Measurements from ENCODE around the gene SLC35E3.

The SLC35E3 gene

DNA sequence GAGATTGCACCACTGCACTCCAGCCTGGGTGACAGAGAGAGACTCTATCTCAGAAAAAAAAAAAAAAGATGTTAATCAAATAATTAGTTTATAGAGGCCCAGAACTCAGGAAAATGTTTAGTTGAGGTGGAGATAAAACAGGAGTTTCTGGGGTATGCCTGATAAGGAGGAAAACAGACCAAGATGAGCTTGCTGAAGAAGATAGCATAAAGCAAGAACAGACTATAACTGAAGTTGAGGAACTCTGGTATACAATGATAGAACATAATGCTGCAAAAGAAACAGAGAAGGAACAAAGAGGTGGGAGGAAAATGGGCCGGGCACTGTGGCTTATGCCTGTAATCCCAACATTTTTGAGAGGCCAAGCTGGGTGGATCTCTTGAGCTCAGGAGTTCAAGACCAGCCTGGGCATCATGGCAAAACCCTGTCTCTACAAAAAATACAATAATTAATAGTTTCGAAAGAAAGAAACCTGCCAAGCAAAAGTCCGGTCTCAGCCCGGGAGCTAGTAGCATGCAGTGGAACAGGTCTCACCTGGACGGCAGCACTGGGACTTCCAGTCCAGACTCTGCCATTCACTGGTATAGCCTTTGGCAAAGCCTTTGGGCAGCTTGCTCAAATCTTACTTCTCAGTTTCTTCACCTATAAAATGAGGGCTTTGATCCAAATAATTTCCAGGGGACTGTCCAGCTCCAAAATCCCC, 25.4 kb downstream of the SLC35E3 start:
- DNase-seq: no peak

- no peak for DNase-seq
Observed at GRCh38 chr12:68772714-68773113, 26.7 kb downstream of the SLC35E3 start.

DNA sequence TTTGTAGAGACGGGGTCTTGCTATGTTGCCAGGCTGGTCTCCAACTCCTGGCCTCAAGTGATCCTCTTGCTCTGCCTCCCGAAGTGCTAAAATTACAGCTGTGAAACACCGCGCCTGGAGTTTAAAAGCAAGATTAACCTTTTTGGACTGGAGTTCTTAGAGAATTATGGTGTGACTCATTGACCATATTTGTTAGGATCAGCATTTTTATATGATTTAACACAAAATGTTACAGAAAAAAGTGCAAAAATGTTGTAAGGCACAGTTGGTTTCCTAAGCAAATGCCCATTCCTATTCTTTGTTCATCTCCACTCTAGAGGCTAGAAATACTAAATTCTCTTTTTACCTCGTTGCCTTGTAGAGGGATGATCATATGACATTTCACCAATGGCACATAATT, 27.6 kb downstream of the SLC35E3 start:
- DNase-seq: no peak

- no peak for DNase-seq
Observed at GRCh38 chr12:68775121-68775630, 29.2 kb downstream of the SLC35E3 start.

DNA sequence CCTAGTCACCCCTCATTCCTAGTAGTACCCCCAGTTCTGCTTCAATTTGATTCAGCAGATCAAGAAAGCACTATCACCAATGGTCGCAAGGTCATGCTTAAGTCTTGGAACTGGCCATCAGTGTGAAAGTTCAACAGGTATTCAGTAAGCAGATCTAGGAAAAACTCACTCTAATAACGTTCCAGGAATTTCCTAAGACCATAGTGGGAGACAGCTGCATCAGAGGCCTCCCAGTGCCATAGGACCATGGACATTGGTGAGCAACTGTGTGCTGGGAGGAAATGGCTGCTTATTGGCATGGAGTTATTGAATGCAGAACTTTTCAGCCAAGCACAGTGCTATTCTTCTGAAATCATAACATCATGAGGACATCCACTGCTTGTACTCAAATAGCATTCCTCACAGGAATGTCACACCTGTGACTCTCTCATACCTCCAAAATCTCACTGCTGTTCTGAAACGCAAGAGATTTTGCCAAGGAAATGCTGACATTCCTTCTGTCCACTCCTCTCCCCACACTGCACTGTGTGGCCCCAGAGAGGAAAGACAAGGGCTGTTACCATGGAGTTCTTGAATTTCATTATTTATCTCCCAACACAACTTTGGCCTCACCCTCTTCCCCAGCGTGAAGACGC, 31.1 kb downstream of the SLC35E3 start:
- DNase-seq: no peak

GRCh38 chr12:68779280-68779679, 33.3 kb downstream of the SLC35E3 start:
- no peak for DNase-seq

GRCh38 chr12:68780731-68781130, 34.8 kb downstream of the SLC35E3 start:
- no peak for DNase-seq

- DNase-seq: no peak
Observed at GRCh38 chr12:68781728-68782127, 35.8 kb downstream of the SLC35E3 start.

DNA sequence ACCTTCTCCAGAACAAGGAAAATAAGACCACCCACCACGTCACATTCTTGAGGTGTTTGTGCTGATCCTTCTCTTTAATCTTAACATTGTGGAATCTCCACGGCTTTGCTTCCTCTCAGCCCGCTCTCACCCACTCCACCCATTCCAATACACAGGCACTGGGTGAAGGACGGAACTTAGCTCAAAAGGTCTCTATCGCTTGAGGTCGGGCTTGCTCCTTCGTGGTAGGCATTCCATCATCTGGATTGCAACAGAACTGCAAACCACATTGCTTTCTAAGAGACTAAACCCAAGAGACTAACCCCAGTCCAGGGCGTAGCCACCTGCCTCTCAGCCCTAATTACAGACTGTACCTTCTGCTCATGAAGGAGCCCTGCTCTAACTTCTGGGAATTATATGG, 38.0 kb downstream of the SLC35E3 start:
- DNase-seq: no peak

GRCh38 chr12:68785358-68785757, 39.4 kb downstream of the SLC35E3 start:
- DNase-seq: no peak

GRCh38 chr12:68785823-68786222, 39.8 kb downstream of the SLC35E3 start:
- DNase-seq: no peak

DNA sequence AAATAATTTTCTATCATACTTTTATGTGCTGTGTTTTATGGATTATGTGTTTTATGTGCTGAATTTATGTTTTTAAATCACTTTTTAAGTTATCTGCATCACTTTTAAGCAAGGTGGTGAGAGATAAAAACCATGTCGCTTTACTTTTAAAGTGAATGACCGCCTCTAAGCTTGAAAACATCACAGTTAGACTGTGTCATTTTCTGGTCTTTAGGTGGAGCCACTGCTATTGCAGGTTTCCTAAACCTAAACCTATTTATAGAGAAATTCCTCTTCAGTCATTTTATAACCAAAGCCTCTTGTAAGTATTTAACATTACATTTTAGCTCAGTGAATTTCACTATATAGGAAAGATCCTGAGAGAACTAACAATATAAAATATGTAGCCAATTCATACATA, 41.0 kb downstream of the SLC35E3 start:
- no peak for DNase-seq

DNA sequence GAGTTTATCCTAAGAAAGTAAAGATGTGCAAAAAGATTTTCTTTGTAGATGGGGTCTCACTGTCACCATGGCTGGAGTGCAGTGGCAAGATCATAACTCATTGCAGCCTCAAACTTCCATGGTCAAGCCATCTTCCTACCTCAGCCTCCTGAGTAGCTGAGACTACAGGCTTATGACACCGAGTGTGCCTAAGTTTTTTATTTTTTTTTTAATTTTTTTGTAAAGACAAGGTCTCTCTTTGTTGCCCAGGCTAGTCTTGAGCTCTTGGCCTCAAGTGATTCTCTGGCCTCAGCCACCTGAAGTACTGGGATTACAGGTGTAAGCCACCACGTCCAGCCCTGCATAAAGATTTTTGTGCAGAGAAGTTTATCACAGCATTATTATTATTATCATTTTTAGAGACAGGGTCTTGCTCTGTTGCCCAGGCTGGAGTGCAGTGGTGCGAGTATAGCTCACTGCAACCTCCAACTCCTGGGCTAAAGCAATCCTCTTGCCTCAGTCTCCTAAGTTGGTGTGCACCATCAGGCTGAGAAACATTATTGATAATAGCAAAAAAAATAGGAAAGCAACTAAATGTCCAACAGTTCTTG, 42.7 kb downstream of the SLC35E3 start:
- DNase-seq: no peak

DNA sequence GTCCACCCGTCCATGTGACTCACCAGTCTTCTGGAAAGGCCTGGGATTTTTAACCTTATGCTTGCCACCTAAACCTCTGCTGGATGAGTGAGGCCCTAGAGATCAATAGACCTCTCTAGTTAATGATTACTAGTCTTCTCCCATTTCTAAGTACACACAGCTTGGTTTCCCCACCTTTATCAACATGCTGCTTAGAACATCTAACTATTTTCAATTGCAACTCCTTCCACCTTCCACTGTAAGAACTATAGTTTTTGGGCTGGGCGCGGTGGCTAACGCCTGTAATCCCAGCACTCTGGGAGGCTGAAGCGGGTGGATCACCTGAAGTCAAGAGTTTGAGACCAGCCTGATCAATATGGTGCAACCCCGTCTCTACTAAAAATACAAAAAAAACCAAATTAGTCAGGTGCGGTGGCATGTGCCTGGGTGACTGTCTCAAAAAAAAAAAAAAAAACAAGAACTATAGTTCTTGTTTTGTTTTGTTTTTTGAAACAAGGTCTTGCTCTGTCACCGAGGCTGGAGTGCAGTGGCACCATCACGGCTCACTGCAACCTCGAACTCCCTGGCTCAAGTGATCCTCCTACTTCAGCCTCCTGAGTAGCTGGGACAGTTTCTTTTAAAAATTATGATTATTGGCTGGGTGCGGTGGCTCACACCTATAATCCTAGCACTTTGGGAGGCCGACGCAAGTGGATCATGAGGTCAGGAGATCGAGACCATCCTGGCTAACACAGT, 43.3 kb downstream of the SLC35E3 start:
- no peak for DNase-seq

DNA sequence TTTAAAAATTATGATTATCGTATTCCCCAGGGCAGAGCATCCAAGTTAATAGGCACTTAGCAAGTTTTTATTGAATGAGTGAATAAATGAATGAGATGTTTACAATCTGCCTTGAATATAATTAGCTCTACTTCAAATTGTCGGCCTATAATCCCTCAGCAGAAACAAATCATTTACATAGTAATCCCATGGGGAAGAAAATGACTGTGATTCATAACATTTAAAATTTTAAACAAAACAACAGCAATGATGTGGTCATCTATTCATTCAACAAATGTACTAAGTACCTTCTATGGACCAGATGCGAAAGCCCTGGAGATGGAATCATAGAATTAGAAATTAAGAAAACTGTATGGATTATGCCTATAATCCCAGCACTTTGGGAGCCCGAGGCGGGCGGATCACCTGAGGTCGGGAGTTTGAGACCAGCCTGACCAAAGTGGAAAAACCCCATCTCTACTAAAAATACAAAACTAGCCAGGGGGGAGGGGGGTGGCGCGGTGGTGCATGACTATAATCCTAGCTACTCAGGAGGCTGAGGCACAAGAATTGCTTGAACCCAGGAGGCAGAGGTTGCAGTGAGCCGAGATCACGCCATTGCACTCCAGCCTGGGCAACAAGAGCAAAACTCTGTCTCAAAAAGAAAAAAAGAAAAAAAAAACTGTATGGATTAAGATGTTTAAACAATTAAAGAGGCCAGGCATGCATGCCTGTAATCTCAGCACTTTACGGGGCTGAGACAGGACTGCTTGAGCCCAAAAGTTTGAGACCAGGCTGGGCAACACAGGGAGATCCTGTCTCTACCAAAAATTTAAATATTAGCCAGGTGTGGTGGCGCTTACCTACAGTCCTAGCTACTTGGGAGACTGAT, 44.3 kb downstream of the SLC35E3 start:
- no peak for DNase-seq

GRCh38 chr12:68790952-68791234, 44.9 kb downstream of the SLC35E3 start:
- no peak for DNase-seq

- DNase-seq: no peak
Observed at GRCh38 chr12:68791897-68792481, 46.0 kb downstream of the SLC35E3 start.

DNA sequence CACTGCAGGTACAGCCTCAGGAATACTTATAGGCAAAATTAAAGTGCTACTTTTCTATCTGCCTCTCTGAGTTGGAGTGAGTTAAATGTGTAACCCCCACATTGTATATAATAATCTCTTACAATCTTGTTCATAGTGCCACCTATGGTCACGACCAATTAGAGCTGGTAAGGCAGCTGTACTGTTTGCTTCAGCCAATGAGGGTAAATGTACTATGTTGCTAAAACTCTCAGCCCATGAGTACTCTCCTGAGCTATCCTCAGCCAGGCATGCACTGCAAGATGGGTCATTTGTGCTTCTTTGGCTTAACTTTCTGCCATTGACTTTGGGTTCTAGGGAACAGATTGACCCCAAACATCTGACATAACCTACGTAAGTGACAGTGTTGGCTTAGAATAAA, 47.0 kb downstream of the SLC35E3 start:
- no peak for DNase-seq

- DNase-seq: no peak
Observed at GRCh38 chr12:68793436-68793835, 47.5 kb downstream of the SLC35E3 start.

GRCh38 chr12:68793975-68794652, 48.1 kb downstream of the SLC35E3 start:
- no peak for DNase-seq

DNA sequence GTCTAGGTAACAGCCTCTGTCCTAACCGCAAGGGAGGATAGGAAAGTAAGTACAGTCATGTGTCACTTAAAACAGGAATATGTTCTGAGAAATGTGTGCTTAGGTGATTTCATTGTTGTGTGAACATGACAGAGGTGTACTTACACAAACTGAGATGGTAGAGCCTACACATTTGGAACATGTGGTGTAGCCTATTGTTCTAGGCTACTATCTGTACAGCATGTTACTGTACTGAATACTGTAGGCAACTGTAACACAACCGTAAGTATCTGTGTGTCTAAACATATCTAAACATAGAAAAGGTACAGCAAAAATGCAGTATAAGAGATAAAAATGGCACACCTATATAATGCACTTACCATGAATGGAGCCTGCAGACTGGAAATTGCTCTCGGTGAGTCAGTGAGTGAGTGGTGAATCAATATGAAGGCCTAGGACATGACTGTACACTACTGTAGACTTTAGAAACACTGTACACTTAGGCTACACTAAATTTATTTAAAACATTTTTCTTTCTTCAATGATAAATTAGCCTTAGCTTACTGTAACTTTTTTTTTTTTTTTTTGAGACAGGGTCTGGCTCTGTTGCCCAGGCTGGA, 48.8 kb downstream of the SLC35E3 start:
- no peak for DNase-seq

Data from NCI-H1105 (cell line).